ENCODE results near the gene GSN. TPM values are rescaled to one million over a fixed set of nuclear protein-coding genes. Genes with fewer than 3 reads are reported as not detected.
A peak's percentile ranks its signal among the peaks of the same experiment; 100 is the strongest.

GSN gene
- total and polyA plus RNA-seq, 9 of the 15 experiments (the other 6 are each of a cell fraction or from before 2014, with no cell fraction given): 0.39 to 16.6 (median 8.2) TPM

DNA sequence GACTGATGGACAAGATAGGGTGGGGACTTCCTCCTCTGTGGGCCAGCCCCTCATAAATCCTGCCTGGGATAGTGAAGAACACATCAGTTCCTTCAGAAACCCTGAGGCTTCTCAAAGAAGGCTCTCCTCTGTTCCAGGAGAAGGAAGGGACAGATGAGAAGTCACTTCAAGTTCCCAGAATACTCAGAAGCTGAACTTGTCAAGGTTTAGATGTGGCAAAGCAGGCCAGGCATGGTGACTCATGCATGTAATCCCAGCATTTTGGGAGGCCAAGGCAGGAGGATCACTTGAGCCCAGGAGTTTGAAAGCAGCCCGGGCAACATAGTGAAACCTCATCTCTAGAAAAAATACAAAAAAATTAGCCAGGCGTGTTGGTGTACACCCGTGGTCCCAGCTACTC lies 63.6 kb downstream of the GSN start:
- no peaks in the 10 kb centered on the region for H4K20me1 ChIP-seq (replicated peaks; ENCODE audit: control insufficient read depth, insufficient read depth, low read length)
- FAIRE-seq (no peak), ATAC-seq (no peak), DNase-seq (ENCODE audit: extremely low read depth in 1 of 4, low spot score in 3 of 4) (no peak)
- in situ Hi-C loops (cut with MboI) (no loop called here), intact Hi-C loops (cut with micrococcal nuclease) (no loop called here)
- peaks cover 14 to 20% of the 10 kb centered on the region in 2 experiments; a peak in 4 of 5 replicates for H3K4me1 ChIP-seq (replicated peaks in 1 of 2; ENCODE audit: control insufficient read depth in 2 of 2, insufficient read depth in 2 of 2, low read length in 2 of 2)
- TF ChIP-seq, protein P1, sequence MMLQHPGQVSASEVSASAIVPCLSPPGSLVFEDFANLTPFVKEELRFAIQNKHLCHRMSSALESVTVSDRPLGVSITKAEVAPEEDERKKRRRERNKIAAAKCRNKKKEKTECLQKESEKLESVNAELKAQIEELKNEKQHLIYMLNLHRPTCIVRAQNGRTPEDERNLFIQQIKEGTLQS (IDR thresholded peaks at IDR 0.05): 0 out of 2 replicates have a peak, but pooled peaks have one; percentile 12
- TF ChIP-seq, protein P1 (CRISPR knock-in tag; conservative IDR thresholded peaks at IDR 0.05): no peak
- no peak for TF ChIP-seq TCF7L2 (IDR thresholded peaks at IDR 0.05; ENCODE audit: low read depth, low read length)
- H3K79me2 ChIP-seq (ENCODE audit: control insufficient read depth, insufficient read depth, low read length): no peaks in the 10 kb centered on the region
- H3K4me2 ChIP-seq (ENCODE audit: insufficient read depth, low read length): no peak overlapping the region
- WGBS (ENCODE audit: insufficient coverage, low coverage, missing lambda C conversion rate): 65% methylated on average over 3 of the region's 3 CpGs
- CTCF ChIA-PET (ENCODE audit: low intra/inter-chr PET ratio): no interaction called here
- H3K27ac ChIP-seq (ENCODE audit: extremely low read depth, low read depth, low read length): no peak overlapping the region
- no peaks in the 10 kb centered on the region; the same call in 2 of the 3 replicates for H3K36me3 ChIP-seq (ENCODE audit: control insufficient read depth, insufficient read depth, low read length)
- no peaks in the 10 kb centered on the region for H3K9me1 ChIP-seq (ENCODE audit: control insufficient read depth, insufficient read depth, low read length)
- no peaks in the 10 kb centered on the region for H3K9me3 ChIP-seq (replicated peaks; ENCODE audit: control insufficient read depth, insufficient read depth, low read depth, low read length)
- H2AFZ ChIP-seq (ENCODE audit: low read depth, low read length): no peak overlapping the region
- BruUV-seq (replicated peaks): no TSS peak
- no peak overlapping the region for H3K9ac ChIP-seq (ENCODE audit: insufficient read depth in 1 of 2, low read depth in 2 of 2, low read length in 2 of 2)
- no peaks in the 10 kb centered on the region for H3K27me3 ChIP-seq (ENCODE audit: control insufficient read depth in 2 of 2, insufficient read depth in 2 of 2, low read length in 2 of 2)
- POLR2A ChIA-PET: interaction anchor here (0.6 to 0.7 kb wide), 3 partner anchors 17 to 19 kb away, joined by 3 to 4 read pairs (median 4); no protein-coding TSS in a partner anchor
- no peak overlapping the region for H3K4me3 ChIP-seq

Measured in K562 (cell line).